Measurements from ENCODE around the gene THSD7B. TPM values are rescaled to one million over a fixed set of nuclear protein-coding genes. Genes with fewer than 3 reads are reported as not detected.

Gene THSD7B
- total RNA-seq, 4 donors from 2014 or later: 0.80 to 0.83 TPM; not detected in 2

DNA sequence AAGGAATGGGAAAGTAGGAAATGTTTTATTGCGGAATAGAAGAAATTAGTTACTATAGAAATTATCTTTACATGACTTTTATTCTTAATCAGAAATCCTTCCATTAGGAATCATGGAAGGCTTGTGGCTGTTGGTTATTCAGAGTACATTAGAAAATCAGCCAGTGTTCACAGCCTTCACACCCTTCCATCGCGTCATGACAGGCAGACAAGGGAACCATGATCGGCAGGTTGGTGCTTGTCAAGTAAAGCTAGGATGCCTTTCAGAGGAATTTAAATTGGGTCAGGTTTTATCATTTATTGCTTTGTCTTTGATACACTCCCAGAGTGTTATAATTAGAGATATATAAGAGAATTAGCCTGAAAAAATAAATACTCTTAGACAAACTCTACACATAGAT lies 400.6 kb downstream of the THSD7B start:
- TF ChIP-seq CTCF (IDR thresholded peaks at IDR 0.05) (no peak), POLR2A (IDR thresholded peaks at IDR 0.05) (no peak)
- Histone ChIP-seq H3K36me3 (no peaks in the 10 kb centered on the region), H3K27ac (no peak overlapping the region), H3K4me1 (no peaks in the 10 kb centered on the region), H3K4me3 (no peak overlapping the region), H3K27me3 (no peaks in the 10 kb centered on the region), H3K9me3 (no peaks in the 10 kb centered on the region)
- no peak for DNase-seq

DNA sequence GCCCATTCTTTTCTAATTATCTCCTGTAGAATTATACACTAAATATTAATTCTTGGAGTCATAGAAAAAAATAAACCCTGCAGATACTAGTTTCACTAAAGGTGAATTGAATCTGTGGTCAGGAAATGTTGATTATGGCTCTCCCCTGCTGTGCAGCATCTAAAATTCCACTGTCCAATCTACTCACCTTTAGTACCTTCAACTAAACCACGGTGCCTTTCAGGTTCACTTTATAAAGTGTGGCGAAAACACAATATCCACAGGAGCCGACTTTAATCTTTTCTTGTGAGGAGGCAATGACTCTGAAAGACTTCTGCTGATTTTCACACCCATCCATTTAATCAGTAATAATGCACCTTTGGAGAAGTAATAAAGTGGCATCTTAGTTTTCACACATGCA lies 402.3 kb downstream of the THSD7B start:
- Histone ChIP-seq H3K27ac (no peak overlapping the region), H3K4me1 (no peaks in the 10 kb centered on the region), H3K4me3 (no peak overlapping the region), H3K9me3 (no peaks in the 10 kb centered on the region), H3K27me3 (no peaks in the 10 kb centered on the region), H3K36me3 (no peaks in the 10 kb centered on the region)
- TF ChIP-seq POLR2A (IDR thresholded peaks at IDR 0.05): no peak
- TF ChIP-seq CTCF (IDR thresholded peaks at IDR 0.05): no peak
- no peak for DNase-seq

- Histone ChIP-seq H3K27ac (no peak overlapping the region), H3K9me3 (no peaks in the 10 kb centered on the region), H3K27me3 (no peaks in the 10 kb centered on the region), H3K4me3 (no peak overlapping the region), H3K36me3 (no peaks in the 10 kb centered on the region), H3K4me1 (no peaks in the 10 kb centered on the region)
- TF ChIP-seq POLR2A (IDR thresholded peaks at IDR 0.05): no peak
- TF ChIP-seq CTCF (IDR thresholded peaks at IDR 0.05): no peak
- DNase-seq: no peak
Measured at GRCh38 chr2:137168552-137168951, 403.2 kb downstream of the THSD7B start.

DNA sequence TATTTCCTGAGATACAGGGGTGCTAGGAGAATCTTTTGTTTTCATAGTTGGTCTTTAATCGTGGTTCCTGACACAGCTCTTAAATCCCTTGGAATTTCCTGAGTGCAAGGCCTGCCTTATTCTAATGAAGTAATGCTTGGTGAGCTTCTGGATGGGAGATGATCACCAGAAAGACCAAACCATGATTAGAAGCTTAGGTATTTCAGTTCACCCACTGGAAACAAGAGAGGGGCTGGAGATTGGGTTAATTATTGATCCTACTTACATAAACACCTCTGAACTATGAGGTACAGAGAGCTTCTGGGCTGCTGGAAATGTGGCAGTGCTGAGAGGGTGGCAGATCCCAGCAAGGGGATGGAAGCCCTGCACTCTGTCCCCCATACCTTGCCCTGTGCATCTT lies 406.8 kb downstream of the THSD7B start:
- Histone ChIP-seq H3K9me3 (no peaks in the 10 kb centered on the region), H3K27me3 (no peaks in the 10 kb centered on the region), H3K27ac (no peak overlapping the region), H3K36me3 (no peaks in the 10 kb centered on the region), H3K4me1 (no peaks in the 10 kb centered on the region), H3K4me3 (no peak overlapping the region)
- no peak for TF ChIP-seq CTCF (IDR thresholded peaks at IDR 0.05)
- TF ChIP-seq POLR2A (IDR thresholded peaks at IDR 0.05): no peak
- DNase-seq: no peak

DNA sequence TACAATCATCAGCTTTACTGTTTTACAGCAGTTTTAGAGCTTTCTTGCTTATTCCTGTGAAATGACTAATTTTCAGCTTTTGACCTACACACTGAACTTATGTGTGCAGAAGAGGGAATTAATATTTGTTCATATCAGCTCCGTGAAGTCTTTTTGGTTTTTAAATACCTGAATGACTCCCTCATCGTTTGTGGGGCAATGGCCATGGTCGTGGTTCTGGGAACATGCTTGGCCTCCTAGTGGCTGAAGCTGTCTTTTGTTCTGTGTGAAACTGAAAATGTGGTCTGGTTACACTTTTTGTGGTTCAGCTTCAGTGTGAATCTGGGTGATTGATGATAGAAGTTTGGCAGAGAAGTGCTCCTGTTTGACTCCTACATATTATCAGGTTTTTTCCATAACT lies 408.1 kb downstream of the THSD7B start:
- Histone ChIP-seq H3K4me1 (no peaks in the 10 kb centered on the region), H3K36me3 (no peaks in the 10 kb centered on the region), H3K27ac (no peak overlapping the region), H3K27me3 (no peaks in the 10 kb centered on the region), H3K9me3 (no peaks in the 10 kb centered on the region), H3K4me3 (no peak overlapping the region)
- DNase-seq: no peak
- TF ChIP-seq POLR2A (IDR thresholded peaks at IDR 0.05) (no peak), CTCF (IDR thresholded peaks at IDR 0.05) (no peak)

GRCh38 chr2:137175246-137175645 lies 409.9 kb downstream of the THSD7B start:
- H3K36me3 ChIP-seq: no peaks in the 10 kb centered on the region
- no peak overlapping the region for H3K27ac ChIP-seq
- no peak for TF ChIP-seq POLR2A (IDR thresholded peaks at IDR 0.05)
- TF ChIP-seq CTCF (IDR thresholded peaks at IDR 0.05): no peak
- no peaks in the 10 kb centered on the region for H3K4me1 ChIP-seq
- H3K9me3 ChIP-seq: no peaks in the 10 kb centered on the region
- H3K27me3 ChIP-seq: no peaks in the 10 kb centered on the region
- H3K4me3 ChIP-seq: no peak overlapping the region
- no peak for DNase-seq

Measured in Peyer's patch (tissue), 4 donors.